ENCODE results near the gene UPK1B. TPM values are rescaled to one million over a fixed set of nuclear protein-coding genes. Genes with fewer than 3 reads are reported as not detected.
"Not testable (repeated sequence)": the region's sequence is repeated elsewhere in the genome, so short reads cannot be mapped to it uniquely, and the experiment has no call there.

UPK1B gene
- 25.0 and 55.2 TPM in 2 replicates for total RNA-seq

DNA sequence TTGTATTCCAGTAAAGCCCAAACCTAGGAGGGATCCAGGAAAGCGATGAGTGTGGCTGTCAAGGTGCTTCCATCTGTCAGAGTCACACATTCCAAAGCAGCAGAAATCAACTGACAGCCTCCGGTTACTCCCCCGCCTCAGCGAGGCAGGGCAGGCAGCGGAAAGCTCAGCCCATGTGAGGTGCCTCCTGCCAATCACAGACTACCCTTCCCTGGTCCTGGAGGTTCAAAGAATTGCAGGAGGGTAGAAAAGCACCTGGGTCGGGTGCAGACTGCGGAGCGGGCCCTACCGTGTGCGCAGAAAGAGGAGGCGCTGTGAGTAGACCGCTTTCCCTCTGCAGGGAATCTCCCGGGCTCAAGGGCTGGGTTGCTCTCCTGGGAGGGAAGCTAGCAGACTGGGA, at the start of gene UPK1B:
UPK1B (plus strand) TSS at position 274 of the 400 bp plus-strand sequence. CDS start 13,144 bp downstream, outside the sequence.
- FAIRE-seq (no peak), DNase-seq (ENCODE audit: low read depth) (no peak)
- Histone ChIP-seq H3K27me3 (ENCODE audit: control insufficient read depth, insufficient read depth, low read length) (no peaks in the 10 kb centered on the region), H3K36me3 (ENCODE audit: control insufficient read depth, insufficient read depth, low read length) (no peaks in the 10 kb centered on the region), H3K4me3 (ENCODE audit: low read depth, low read length) (no peak within 1 kb of the TSS)
- TF ChIP-seq CTCF (IDR thresholded peaks at IDR 0.05; ENCODE audit: insufficient read depth, low read length, severe bottlenecking), result no peak

- FAIRE-seq, result no peak
- no peak for TF ChIP-seq CTCF (IDR thresholded peaks at IDR 0.05; ENCODE audit: insufficient read depth, low read length, severe bottlenecking)
- H3K27me3 ChIP-seq (ENCODE audit: control insufficient read depth, insufficient read depth, low read length), result no peaks in the 10 kb centered on the region
- H3K36me3 ChIP-seq (ENCODE audit: control insufficient read depth, insufficient read depth, low read length), result no peaks in the 10 kb centered on the region
- no peak overlapping the region for H3K4me3 ChIP-seq (ENCODE audit: low read depth, low read length)
- DNase-seq (ENCODE audit: low read depth), result no peak
Observed at GRCh38 chr3:119125342-119125741, 48.1 kb upstream of the UPK1B start.

DNA sequence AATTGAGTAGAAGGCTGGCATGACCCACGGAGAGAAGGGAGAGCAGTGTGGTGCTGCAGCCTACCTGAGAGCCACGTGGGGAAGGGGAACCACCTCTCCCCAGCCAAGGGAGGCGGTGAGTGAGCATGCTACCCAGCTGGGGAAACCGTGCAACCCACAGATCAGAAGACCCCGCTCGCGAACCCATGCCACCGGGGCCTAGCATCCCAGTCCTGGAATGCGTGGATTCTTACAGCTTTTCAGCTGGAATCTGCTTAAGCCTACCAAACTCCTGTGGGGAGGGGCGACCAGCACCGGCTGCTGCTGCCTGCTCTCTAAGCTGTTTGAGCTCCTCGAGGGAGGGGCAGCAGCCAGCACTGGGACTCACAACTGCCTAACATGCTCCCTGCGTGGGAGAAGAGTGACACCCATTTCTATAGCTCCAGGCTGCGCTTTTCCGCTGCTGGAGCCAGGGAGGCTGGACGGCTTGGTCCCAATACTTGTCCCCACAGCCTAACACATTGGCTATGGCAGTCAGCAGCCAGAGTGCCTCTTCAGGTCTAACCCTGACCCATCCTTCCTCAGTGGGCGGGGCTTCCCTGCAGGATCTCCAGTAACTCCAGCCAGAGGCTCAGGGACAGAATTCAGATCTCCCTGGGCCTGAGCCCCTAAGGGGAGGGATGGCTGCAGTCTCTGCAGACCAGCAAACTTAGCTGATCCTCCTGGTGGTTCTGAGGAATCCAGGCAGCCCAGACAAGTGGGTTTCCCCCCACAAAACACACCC, 47.5 kb upstream of the UPK1B start:
- DNase-seq (ENCODE audit: low read depth) (no peak), FAIRE-seq (no peak)
- H3K4me3 ChIP-seq (ENCODE audit: low read depth, low read length), result no peak overlapping the region
- no peaks in the 10 kb centered on the region for H3K36me3 ChIP-seq (ENCODE audit: control insufficient read depth, insufficient read depth, low read length)
- TF ChIP-seq CTCF (IDR thresholded peaks at IDR 0.05; ENCODE audit: insufficient read depth, low read length, severe bottlenecking), result no peak
- no peaks in the 10 kb centered on the region for H3K27me3 ChIP-seq (ENCODE audit: control insufficient read depth, insufficient read depth, low read length)

DNA sequence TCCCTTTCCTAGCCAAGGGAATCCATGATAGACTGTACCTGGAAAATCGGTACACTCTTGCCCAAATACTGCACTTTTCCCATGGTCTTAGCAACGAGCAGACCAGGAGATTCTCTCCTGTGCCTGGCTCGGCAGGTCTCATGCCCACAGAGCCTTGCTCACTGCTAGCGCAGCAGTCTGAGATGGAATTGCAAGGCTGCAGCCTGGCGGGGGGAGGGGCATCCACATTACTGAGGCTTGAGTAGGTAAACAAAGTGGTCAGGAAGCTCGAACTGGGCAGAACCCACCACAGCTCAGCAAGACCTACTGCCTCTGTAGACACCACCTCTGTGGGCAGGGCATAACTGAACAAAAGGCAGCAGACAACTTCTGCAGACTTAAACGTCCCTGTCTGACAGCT, 43.1 kb upstream of the UPK1B start:
- H3K4me3 ChIP-seq (ENCODE audit: low read depth, low read length); DNase-seq (ENCODE audit: low read depth); FAIRE-seq; H3K27me3 ChIP-seq (ENCODE audit: control insufficient read depth, insufficient read depth, low read length); H3K36me3 ChIP-seq (ENCODE audit: control insufficient read depth, insufficient read depth, low read length): not testable (repeated sequence)

DNA sequence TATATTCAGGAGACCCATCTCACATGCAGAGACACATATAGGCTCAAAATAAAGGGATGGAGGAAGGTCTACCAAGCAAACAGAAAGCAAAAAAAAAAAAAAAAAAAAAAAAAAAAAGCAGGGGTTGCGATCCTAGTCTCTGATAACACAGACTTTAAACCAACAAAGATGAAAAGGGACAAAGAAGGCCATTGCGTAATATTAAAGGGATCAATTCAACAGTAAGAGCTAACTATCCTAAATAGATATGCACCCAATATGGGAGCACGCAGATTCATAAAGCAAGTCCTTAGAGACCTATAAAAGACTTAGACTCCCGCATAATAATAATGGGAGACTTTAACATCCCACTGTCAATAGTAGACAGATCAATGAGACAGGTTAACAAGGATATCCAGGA, 41.1 kb upstream of the UPK1B start:
- FAIRE-seq; H3K27me3 ChIP-seq (ENCODE audit: control insufficient read depth, insufficient read depth, low read length): not testable (repeated sequence)

GRCh38 chr3:119139360-119139759, 34.0 kb upstream of the UPK1B start:
- not testable (repeated sequence) for H3K36me3 ChIP-seq (ENCODE audit: control insufficient read depth, insufficient read depth, low read length); DNase-seq (ENCODE audit: low read depth); FAIRE-seq; H3K27me3 ChIP-seq (ENCODE audit: control insufficient read depth, insufficient read depth, low read length); H3K4me3 ChIP-seq (ENCODE audit: low read depth, low read length)

More for the DNA sequence above, 41.1 kb upstream of the UPK1B start:
- not testable (repeated sequence) for H3K4me3 ChIP-seq (ENCODE audit: low read depth, low read length); DNase-seq (ENCODE audit: low read depth); H3K36me3 ChIP-seq (ENCODE audit: control insufficient read depth, insufficient read depth, low read length)

DNA sequence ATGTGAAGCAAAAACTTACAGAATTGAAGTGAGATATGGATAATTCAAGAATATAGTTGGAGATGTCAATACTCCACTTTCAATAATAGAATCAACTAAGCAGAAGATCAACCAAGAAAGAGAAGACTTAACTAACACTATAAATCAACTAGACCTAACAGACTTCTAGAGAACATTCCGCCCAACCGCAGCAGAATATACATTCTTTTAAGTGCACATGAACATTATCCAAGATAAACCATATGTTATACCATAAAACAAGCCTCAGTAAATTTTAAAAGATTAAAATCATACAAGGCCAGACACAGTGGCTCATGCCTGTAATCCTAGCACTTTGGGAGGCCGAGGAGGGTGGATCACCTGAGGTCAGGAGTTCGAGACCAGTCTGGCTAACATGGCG, 32.9 kb upstream of the UPK1B start:
- H3K4me3 ChIP-seq (ENCODE audit: low read depth, low read length), result no peak overlapping the region
- H3K27me3 ChIP-seq (ENCODE audit: control insufficient read depth, insufficient read depth, low read length), result no peaks in the 10 kb centered on the region
- no peaks in the 10 kb centered on the region for H3K36me3 ChIP-seq (ENCODE audit: control insufficient read depth, insufficient read depth, low read length)
- FAIRE-seq (no peak), DNase-seq (ENCODE audit: low read depth) (no peak)
- TF ChIP-seq CTCF (IDR thresholded peaks at IDR 0.05; ENCODE audit: insufficient read depth, low read length, severe bottlenecking), result no peak

Measured in bronchial epithelial cell (primary cell).